Measurements from ENCODE around the gene S100A16. TPM values are rescaled to one million over a fixed set of nuclear protein-coding genes. Genes with fewer than 3 reads are reported as not detected.

Gene S100A16
- total and polyA plus RNA-seq, 9 of the 15 experiments (the other 6 are each of a cell fraction or from before 2014, with no cell fraction given): 1.6 to 6.9 (median 4.3) TPM

- TF ChIP-seq ERF (CRISPR knock-in tag; IDR thresholded peaks at IDR 0.05): 0 out of 2 replicates have a peak, but pooled peaks have one; percentile 47
- no peak; the same call in 1 of the 2 replicates for TF ChIP-seq RNF2 (IDR thresholded peaks at IDR 0.05)
- TF ChIP-seq CC2D1A (IDR thresholded peaks at IDR 0.05): no peak; the same call in 1 of the 2 replicates
- TF ChIP-seq ZNF551 (CRISPR knock-in tag; IDR thresholded peaks at IDR 0.05): no peak
- TF ChIP-seq EWSR1 (IDR thresholded peaks at IDR 0.05; ENCODE audit: borderline replicate concordance, low read depth, partially characterized antibody): no peak
- TF ChIP-seq MLLT1 (IDR thresholded peaks at IDR 0.05): peak in 1 of 2 experiments; percentile 76; a peak in 2 of 4 replicates
- TF ChIP-seq NR4A1 (CRISPR knock-in tag; IDR thresholded peaks at IDR 0.05): no peak
- 0 out of 2 replicates have a peak, but pooled peaks have one; percentile 20 for TF ChIP-seq NR4A1 (tag; IDR thresholded peaks at IDR 0.05)
- no peak for TF ChIP-seq POLR3A (IDR thresholded peaks at IDR 0.05; ENCODE audit: borderline replicate concordance, extremely low read depth, insufficient read depth, insufficient read length)
- peak; percentile 83; the same call in 1 of the 2 replicates for TF ChIP-seq NBN (IDR thresholded peaks at IDR 0.05; ENCODE audit: low read depth)
- TF ChIP-seq RAD21 (CRISPR knock-in tag; conservative IDR thresholded peaks at IDR 0.05 in 1 of 2, IDR thresholded peaks at IDR 0.05 in 1 of 2): no peak
- TF ChIP-seq PURB (CRISPR knock-in tag; IDR thresholded peaks at IDR 0.05; ENCODE audit: low read depth): no peak
- peak; percentile 86; the same call in 1 of the 2 replicates for TF ChIP-seq LCOR (CRISPR knock-in tag; IDR thresholded peaks at IDR 0.05)
- TF ChIP-seq RBM34 (IDR thresholded peaks at IDR 0.05; ENCODE audit: borderline replicate concordance, insufficient read depth, low read length): no peak
- TF ChIP-seq MXI1 (IDR thresholded peaks at IDR 0.05; ENCODE audit: low read depth, low read length): peak; percentile 68
- TF ChIP-seq, protein P1, sequence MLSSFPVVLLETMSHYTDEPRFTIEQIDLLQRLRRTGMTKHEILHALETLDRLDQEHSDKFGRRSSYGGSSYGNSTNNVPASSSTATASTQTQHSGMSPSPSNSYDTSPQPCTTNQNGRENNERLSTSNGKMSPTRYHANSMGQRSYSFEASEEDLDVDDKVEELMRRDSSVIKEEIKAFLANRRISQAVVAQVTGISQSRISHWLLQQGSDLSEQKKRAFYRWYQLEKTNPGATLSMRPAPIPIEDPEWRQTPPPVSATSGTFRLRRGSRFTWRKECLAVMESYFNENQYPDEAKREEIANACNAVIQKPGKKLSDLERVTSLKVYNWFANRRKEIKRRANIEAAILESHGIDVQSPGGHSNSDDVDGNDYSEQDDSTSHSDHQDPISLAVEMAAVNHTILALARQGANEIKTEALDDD (IDR thresholded peaks at IDR 0.05): no peak
- TF ChIP-seq NR2C2 (CRISPR knock-in tag; IDR thresholded peaks at IDR 0.05): no peak
- TF ChIP-seq NR2C2 (tag; IDR thresholded peaks at IDR 0.05): peak; percentile 71; the same call in 1 of the 2 replicates
- TF ChIP-seq EP400 (IDR thresholded peaks at IDR 0.05): peak; percentile 99
- TF ChIP-seq ZBTB11 (CRISPR knock-in tag; IDR thresholded peaks at IDR 0.05): peak in 1 of 3 experiments; percentile 79; a peak in 2 of 6 replicates
- no peak for TF ChIP-seq YBX1 (IDR thresholded peaks at IDR 0.05)
- TF ChIP-seq SRSF3 (IDR thresholded peaks at IDR 0.05; ENCODE audit: insufficient read depth, low read length): peak; percentile 94; the same call in 1 of the 2 replicates
Measured at GRCh38 chr1:153633754-153634665, 21.1 kb upstream of the S100A16 start, which contains the start of gene CHTOP (continued).

All from K562 (cell line).